Caco-2 (cell line): ENCODE data around the gene FAM114A1. TPM values are rescaled to one million over a fixed set of nuclear protein-coding genes. Genes with fewer than 3 reads are reported as not detected.

Source experiments
- BruUV-seq: library from RNA; stranded (reverse); fragments of 400-500 nt; replicated peaks from 2 replicates; lab custom pipeline; 2021; lab: Mats Ljungman, UMichigan
- CTCF ChIA-PET: fragments of 300-600 bp; sonication (Branson Sonifier 250); formaldehyde crosslinking; loops from one replicate; lab custom pipeline; 2022; ENCODE audit warnings: antibody characterized with exemption; lab: Charles Lee
- POLR2A ChIA-PET: fragments of 300-600 bp; sonication (Branson Sonifier 250); formaldehyde crosslinking; loops from one replicate; lab custom pipeline; 2022; ENCODE audit warnings: antibody characterized with exemption; lab: Charles Lee
- DNase-seq, 2 experiments: peaks; one replicate each; pipeline versions ENCODE4 v3.0.0 to v3.0.0-alpha.2; 2020 to 2022
- H3K27me3 ChIP-seq: replicated peaks from 2 replicates; pipeline ENCODE4 v1.6.0; 2011; ENCODE audit warnings: low read length; ENCODE audit not compliant: control insufficient read depth, insufficient read depth
- H3K36me3 ChIP-seq: 2 replicates; pipeline ENCODE4 v1.5.1; 2011; ENCODE audit warnings: low read length; ENCODE audit not compliant: control insufficient read depth, insufficient read depth
- H3K4me1 ChIP-seq: fragments of 250-450 bp; sonication (Bioruptor Pico); 2 replicates; pipeline ENCODE4 v1.5.1; 2020; ENCODE audit warnings: mild to moderate bottlenecking
- H3K4me3 ChIP-seq: 2 replicates; pipeline ENCODE4 v1.5.1; 2011; ENCODE audit warnings: low read depth, mild to moderate bottlenecking, control low read depth, low read length
- H3K9me3 ChIP-seq: fragments of 250-450 bp; sonication (Bioruptor Pico); 2 replicates; pipeline ENCODE4 v1.5.1; 2020; ENCODE audit warnings: mild to moderate bottlenecking, moderate library complexity
- H3K27ac Mint-ChIP-seq: one replicate; pipeline ENCODE4 v1.8.0; 2022; ENCODE audit warnings: mixed read lengths; ENCODE audit not compliant: unreplicated experiment
- H3K27me3 Mint-ChIP-seq: one replicate; pipeline ENCODE4 v1.8.0; 2022; ENCODE audit warnings: mixed read lengths; ENCODE audit not compliant: insufficient read depth, unreplicated experiment
- H3K36me3 Mint-ChIP-seq: one replicate; pipeline ENCODE4 v1.8.0; 2022; ENCODE audit warnings: mild to moderate bottlenecking, mixed read lengths; ENCODE audit not compliant: insufficient read depth, unreplicated experiment
- H3K4me1 Mint-ChIP-seq: one replicate; pipeline ENCODE4 v1.8.0; 2022; ENCODE audit warnings: low read depth, mixed read lengths; ENCODE audit not compliant: unreplicated experiment
- H3K4me3 Mint-ChIP-seq: one replicate; pipeline ENCODE4 v1.8.0; 2022; ENCODE audit warnings: mild to moderate bottlenecking, moderate library complexity, mixed read lengths; ENCODE audit not compliant: unreplicated experiment
- H3K9me3 Mint-ChIP-seq: one replicate; pipeline ENCODE4 v1.8.0; 2022; ENCODE audit warnings: mixed read lengths; ENCODE audit not compliant: unreplicated experiment
- CTCF ChIP-seq, 2 experiments: fragments of 200-600 bp in 1 of 2; IDR thresholded peaks; 1 replicate in 1 of 2; 2 replicates in 1 of 2; pipeline versions ENCODE4 v1.5.1 to v1.8.0; 2011 to 2022; ENCODE audit warnings: antibody characterized with exemption in 1 of 2, control low read depth in 1 of 2, inconsistent platforms in 1 of 2, low read depth in 1 of 2, low read length in 1 of 2, mild to moderate bottlenecking in 1 of 2, moderate library complexity in 1 of 2; ENCODE audit not compliant: insufficient read depth in 1 of 2, severe bottlenecking in 1 of 2, unreplicated experiment in 1 of 2
- intact Hi-C: fragments of 100-400 bp; cut with micrococcal nuclease; formaldehyde crosslinking; loops from one replicate; pipeline ENCODE4 v1.10.0; 2022; ENCODE audit not compliant: unreplicated experiment
- total RNA-seq: library from RNA; stranded (reverse); gene quantifications from 2 replicates; pipeline ENCODE4 v1.2.3, GENCODE V29; 2022

The FAM114A1 gene
- total RNA-seq, 1 experiment from 2014 or later: 20.8 TPM

DNA sequence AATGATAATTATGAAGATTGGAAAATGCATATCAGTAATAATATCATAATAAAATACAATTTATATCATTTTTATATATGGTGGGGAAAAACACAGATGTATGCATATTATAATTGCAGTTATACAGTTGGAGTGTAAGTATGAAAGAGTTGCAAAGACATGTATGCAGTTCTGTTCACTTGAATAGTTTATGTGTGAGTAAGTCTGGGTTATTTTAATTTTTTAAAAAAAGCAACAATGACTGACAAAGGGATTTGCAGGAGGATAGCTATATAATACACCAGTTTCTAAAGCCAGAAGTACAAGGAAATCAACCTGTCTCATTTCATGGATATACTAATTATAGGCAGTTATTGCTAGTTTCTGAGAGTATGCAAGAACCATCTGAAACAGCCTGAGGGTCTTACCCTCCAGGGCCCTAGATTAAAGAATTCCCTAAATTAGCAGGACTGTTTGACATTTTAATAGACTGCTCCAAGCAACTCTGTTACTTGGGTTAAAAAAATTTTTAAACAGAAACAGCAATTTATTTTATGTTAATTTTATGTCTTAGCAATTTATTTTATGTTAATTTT lies 40.2 kb downstream of the FAM114A1 start:
- H3K27me3 Mint-ChIP-seq: no peaks in the 10 kb centered on the region
- CTCF ChIA-PET: no interaction called here

GRCh38 chr4:38909015-38909414 lies 41.4 kb downstream of the FAM114A1 start:
- intact Hi-C loops: loop anchor here (10.0 kb wide), 1 partner anchor 546 kb away; the partner anchor contains the start of genes LIAS and RPL9
- Histone ChIP-seq H3K4me1 (peaks cover 33% of the 10 kb centered on the region), H3K9me3 (no peaks in the 10 kb centered on the region), H3K27me3 (no peaks in the 10 kb centered on the region), H3K36me3 (no peaks in the 10 kb centered on the region), H3K4me3 (no peak overlapping the region)
- ChIA-PET POLR2A (no interaction called here), CTCF (no interaction called here)
- peaks cover 13% of the 10 kb centered on the region for H3K4me1 Mint-ChIP-seq
- no peak for DNase-seq
- no peaks in the 10 kb centered on the region for H3K36me3 Mint-ChIP-seq
- no peaks in the 10 kb centered on the region for H3K27me3 Mint-ChIP-seq
- H3K4me3 Mint-ChIP-seq: no peak overlapping the region
- BruUV-seq: no TSS peak
- TF ChIP-seq CTCF (IDR thresholded peaks at IDR 0.05; ENCODE audit: insufficient read depth in 1 of 2, low read depth in 1 of 2, low read length in 1 of 2, severe bottlenecking in 1 of 2, unreplicated experiment in 1 of 2): no peak
- H3K9me3 Mint-ChIP-seq: no peaks in the 10 kb centered on the region
- H3K27ac Mint-ChIP-seq: no peak overlapping the region

More for the DNA sequence above, 40.2 kb downstream of the FAM114A1 start:
- Mint-ChIP-seq H3K27ac (no peak overlapping the region), H3K36me3 (peaks cover 4% of the 10 kb centered on the region), H3K4me1 (peaks cover 19% of the 10 kb centered on the region), H3K4me3 (no peak overlapping the region), H3K9me3 (no peaks in the 10 kb centered on the region)
- intact Hi-C loops: loop anchor here (10.0 kb wide), 1 partner anchor 547 kb away; the partner anchor contains the start of genes LIAS and RPL9
- Histone ChIP-seq H3K27me3 (no peaks in the 10 kb centered on the region), H3K36me3 (no peaks in the 10 kb centered on the region), H3K4me1 (peaks cover 45% of the 10 kb centered on the region), H3K4me3 (no peak overlapping the region), H3K9me3 (no peaks in the 10 kb centered on the region)
- no TSS peak for BruUV-seq
- no peak for DNase-seq
- POLR2A ChIA-PET: no interaction called here
- TF ChIP-seq CTCF (IDR thresholded peaks at IDR 0.05; ENCODE audit: insufficient read depth in 1 of 2, low read depth in 1 of 2, low read length in 1 of 2, severe bottlenecking in 1 of 2, unreplicated experiment in 1 of 2): no peak

DNA sequence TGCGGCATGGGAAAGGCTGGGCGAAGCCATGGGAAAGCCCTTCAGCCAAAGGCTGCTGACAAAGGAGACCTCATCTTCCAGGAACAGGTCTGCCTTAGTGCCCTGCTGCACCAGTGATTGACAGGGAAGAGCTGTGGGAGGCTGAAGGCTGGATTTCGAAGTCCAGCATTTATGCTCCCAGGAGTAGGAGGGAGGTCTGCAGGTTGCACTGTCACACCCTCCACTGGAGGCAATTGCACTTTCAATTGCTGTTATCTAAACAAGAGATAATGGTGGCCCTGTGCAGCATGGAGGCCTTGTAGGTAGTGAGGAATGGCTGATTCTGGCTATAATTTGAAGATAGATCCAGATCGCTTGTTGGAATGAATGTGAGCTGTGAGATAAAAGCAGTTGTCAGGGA lies 43.7 kb downstream of the FAM114A1 start:
- Mint-ChIP-seq H3K4me1 (peaks cover under 1% of the 10 kb centered on the region), H3K27ac (no peak overlapping the region), H3K36me3 (no peaks in the 10 kb centered on the region), H3K27me3 (no peaks in the 10 kb centered on the region), H3K9me3 (no peaks in the 10 kb centered on the region), H3K4me3 (no peak overlapping the region)
- DNase-seq: peak in 1 of 2 experiments; percentile 45
- ChIA-PET POLR2A (no interaction called here), CTCF (interaction anchor here (0.8 kb wide), 1 partner anchor 9 kb away, joined by 5 read pairs; no protein-coding TSS in a partner anchor)
- Histone ChIP-seq H3K4me3 (no peak overlapping the region), H3K4me1 (peaks cover 12% of the 10 kb centered on the region; the same call in 1 of the 2 replicates), H3K27me3 (no peaks in the 10 kb centered on the region), H3K9me3 (no peaks in the 10 kb centered on the region), H3K36me3 (no peaks in the 10 kb centered on the region)
- intact Hi-C loops: no loop called here
- BruUV-seq: no TSS peak
- no peak for TF ChIP-seq CTCF (IDR thresholded peaks at IDR 0.05; ENCODE audit: insufficient read depth in 1 of 2, low read depth in 1 of 2, low read length in 1 of 2, severe bottlenecking in 1 of 2, unreplicated experiment in 1 of 2)
